Femur (tissue), 1 donor: Measurements from ENCODE around the gene KCNN2.

ENCODE experiments used
- DNase-seq: peaks from one replicate; pipeline ENCODE4 v3.0.0-alpha.2; 2017

KCNN2 gene

DNA sequence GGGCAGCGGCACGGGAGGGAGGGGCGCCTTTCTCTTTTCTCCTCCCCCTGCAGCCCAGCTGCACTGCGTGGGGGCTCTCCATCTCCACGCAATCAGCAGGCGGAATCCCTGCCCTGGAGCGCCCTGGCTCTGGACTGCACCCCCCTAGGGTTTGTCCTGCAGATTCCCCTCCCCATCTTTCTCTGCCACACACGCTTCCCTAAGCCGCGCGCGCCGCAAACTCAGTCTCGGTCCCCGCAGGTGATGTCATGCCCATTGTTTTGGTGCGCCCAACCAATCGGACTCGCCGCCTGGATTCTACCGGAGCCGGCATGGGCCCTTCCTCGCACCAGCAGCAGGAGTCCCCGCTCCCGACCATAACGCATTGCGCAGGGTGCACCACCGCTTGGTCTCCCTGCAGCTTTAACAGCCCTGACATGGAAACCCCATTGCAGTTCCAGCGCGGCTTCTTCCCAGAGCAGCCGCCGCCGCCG is at the start of gene KCNN2:
Gene KCNN2, plus strand, starts transcription at position 347 of the 473 bp plus-strand sequence. Its CDS starts 70 bp downstream, at position 417.
- peak; percentile 83 for DNase-seq

DNA sequence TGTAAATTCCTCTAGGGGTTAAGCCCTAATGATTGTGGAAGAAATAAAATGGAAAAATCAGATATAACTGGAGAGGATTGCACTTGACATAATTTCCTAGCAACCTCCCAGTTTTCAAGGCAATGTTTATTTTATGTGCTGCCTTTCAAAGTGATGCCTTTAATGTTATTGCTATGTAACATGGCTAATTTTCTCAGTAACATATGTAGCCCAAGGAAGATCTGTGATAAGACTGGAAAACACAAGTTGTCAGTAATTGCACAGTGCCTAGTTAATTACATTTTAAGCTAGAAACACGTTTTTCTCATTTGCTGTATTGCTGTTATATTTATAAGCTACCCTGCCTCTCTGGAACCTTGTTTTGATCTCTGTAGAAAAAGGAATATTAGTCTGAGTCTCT is 49.2 kb upstream of the KCNN2 start:
- DNase-seq: no peak

DNA sequence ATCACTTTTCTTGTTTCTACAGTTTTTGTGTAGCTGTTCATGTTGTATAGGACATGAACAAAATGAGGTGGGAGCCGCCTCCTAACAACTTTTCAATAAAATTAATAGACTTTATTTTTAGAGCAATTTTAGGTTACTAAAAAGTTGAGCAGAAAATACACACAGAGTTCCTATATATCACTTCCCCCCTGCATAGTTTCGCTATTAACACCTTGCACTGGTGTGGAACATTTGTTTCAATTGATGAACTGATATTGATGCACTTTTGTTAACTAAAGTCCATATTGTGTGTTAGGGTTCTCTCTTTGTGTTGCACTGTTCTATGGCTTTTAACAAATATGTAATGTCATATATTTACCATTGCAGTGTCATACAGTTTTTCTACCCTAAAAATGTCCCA is 47.8 kb upstream of the KCNN2 start:
- no peak for DNase-seq

DNA sequence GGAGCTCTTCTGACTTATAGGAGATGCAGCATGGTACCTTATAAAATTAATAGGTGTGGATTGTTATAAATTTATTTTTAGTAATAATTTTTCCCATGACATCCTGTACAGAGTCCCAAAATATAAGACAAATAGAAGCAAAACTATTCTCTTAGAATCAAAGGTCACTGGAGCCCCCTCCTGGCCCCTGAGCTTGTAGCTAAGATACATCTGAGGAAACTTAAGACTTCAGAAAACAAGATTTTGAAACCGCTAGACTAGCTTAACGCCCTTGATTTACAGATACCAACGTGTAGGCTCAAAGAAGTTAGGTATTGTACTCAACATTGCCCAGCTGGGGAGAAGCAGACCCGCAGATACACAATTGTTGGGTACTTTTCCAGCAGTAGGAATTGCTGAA is 45.7 kb upstream of the KCNN2 start:
- DNase-seq: no peak

DNA sequence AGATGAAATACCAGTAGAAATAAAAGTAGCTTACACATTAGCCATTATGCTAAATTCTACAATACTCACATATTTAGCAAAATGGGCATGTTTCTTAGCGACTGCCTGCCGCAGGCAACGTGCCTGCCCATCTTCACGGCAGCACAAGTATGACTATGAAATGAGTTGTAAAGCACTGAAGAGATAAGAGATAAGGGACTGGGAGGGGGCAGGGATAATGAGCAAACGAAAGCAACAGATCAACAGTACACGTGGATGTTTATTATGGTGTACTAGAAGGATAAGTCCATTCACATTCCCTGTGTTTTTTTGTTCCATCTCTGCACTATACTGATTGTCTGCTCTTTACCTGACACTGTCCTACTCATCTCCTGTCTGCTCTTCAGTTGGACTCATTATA is 44.1 kb upstream of the KCNN2 start:
- DNase-seq: no peak

DNA sequence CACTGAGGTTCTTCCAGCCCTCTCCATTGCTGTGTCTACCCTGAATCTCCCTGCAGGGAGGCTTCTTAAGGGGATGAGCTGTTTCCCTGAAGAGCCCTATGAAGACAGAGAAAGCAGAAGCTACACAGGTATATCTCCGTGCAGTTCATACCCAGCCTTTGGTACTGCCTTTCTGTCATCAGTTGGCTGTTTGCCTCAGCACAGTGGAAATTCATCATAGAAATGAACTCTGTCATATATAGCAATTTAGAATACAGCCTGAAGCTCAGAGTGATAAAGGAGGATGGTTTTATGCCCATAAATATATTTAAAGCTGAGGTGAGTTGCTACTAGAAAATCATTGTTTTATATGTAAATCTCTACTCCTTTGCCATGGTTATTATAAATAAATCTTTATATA is 42.6 kb upstream of the KCNN2 start:
- DNase-seq: no peak

DNA sequence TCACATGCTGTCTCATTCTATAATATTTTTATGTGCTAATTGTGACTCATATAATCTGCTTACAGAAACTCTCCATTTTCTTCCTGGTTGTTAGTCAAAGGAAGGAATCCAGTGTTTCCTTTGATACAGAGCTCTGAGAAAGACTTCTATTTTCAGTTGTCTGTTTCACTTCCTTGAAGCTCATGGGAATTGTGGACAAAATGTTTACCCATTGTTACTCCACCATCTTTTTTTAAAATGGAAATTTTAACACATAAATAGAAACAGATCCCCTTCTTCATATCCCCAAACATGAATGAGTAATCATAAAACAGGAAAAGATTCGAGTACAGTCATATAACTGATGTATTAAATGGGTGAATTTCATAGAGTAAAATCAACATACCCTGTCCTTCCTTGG is 42.0 kb upstream of the KCNN2 start:
- no peak for DNase-seq

DNA sequence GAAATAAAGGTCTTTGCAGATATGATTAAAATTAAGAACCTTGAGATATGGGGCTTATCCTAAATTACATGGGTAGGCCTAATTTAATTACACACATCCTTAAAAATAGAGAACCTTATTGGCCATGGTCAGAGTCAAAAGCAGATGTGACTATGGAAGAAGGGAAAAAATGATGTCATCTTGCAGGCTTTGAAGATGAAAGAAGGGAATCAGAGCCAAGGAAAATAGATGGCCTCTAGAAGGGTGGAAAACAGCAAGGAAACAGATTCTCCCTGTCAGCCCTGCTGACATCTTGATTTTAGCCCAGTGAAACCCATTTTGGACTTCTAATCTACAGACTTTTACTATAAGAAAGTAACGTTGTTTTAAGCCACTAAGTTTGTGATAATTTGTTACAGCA is 37.6 kb upstream of the KCNN2 start:
- DNase-seq: no peak

DNA sequence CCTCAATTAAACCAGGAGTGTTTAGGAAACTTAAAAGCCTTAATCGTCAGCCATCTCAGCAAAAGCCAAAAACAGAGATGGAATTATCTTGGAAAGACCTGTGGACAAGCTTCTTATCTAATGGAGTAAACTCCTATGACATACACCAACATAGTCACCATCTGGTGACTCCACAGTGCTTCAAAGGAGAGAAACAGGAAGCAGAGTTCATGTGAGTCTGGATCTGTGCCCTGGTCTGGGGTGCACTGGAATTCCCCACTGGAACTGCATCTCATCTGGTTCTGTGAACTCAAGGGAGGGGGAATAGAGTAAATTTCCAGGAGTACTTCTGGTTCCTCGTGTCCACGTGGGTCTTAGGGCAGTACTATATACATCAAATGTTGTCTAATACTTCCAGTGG is 36.3 kb upstream of the KCNN2 start:
- DNase-seq: no peak

DNA sequence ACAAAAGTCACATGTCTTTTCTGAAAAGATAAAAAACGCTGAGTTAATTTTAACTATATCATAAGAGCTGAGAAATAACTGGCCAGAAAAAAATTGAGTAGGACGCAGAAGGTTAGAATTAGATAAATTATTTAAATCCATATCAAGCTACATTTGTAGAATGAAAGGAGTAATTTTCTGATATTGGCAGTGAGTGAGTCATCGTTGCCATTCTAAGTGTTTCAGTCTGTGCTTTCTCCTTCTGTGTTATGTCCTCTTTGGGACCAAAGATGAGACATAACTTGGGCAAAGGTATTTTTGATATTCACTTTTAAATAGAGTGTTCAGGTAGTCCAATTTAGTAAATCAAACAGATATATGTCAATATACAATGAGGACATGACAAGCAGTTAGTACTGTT is 34.4 kb upstream of the KCNN2 start:
- DNase-seq: no peak

DNA sequence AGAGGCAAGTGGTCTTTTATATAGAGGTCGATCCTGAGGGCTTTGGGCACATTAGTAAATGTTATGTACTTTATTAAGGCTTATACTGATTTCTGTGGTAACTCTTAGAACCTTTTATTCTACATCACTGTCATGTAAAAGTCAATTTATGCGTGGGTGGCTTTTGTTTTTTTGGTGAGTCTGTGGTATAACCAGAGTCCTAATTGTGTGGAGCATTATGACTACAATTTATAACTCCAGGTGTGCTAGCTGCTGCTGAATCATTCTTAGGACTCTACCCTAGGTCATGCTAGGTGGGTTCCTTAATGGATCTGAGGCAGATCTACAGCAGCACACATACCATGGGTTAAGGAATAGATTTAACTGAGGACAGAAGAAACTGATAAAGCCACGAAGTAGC is 33.9 kb upstream of the KCNN2 start:
- DNase-seq: no peak

DNA sequence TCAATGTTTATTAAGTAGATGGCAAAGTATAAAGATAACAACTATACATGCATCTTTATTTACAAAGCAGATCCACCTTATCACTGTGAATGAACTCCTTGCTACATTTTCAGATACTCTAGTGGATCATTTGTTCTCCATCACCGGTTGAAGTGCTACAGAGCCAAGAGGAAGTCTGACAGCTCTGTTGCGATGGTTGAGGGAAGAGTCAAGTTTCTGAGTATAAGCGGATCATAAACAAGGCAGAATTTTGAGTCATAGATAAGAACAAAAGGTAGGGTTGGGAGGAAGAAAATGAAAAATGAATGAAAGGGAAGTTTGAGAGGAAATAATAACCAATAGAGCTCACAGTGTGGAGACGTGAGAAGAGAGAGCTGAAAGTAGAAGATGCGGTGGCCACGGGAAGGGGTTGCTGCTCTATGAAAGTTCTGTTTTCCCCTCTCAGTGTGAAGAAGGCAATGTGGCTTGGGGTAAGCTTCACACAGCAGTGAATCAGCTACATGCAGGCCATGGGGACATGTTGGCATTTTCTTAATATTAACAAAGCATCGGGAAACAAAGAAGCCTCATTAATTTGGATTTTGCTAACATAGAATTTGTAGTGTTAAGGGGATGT is 30.8 kb upstream of the KCNN2 start:
- no peak for DNase-seq

DNA sequence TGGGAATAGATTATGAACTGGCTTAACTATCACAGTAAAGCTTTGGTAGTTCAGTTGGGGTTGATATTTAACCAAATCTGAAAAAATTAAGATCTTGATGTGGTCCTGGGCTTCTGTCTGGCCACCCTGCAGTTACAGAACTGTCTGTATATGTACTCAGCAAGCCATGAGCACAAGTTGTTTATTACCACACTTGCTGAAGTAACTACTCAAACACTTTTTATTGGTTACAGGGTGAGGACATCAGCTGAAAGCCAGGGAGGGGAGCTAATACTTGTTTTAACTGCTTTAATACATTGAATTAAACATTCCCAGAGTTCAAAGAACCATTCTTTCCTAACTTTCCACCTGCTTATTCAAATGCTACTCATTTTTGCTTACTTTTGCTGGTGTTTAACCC is 29.4 kb upstream of the KCNN2 start:
- DNase-seq: no peak

DNA sequence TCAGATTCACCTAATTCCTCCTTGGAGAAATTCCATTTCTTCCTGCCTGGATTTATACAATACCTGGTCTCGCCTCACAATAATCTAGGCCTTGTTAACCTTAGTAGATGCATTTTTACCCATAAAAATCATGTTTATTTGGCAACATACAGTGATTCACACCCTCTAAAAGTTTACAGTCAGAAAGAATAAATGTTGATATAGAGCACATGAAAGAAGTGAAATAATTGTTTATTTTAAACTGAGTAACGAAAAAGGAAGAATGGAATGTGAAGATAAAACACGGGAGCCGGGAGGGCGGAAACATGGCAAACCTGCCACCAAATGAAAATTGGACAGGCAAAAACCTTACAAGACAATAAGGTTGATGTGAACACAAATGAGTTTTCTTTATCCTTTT is 28.9 kb upstream of the KCNN2 start:
- no peak for DNase-seq

DNA sequence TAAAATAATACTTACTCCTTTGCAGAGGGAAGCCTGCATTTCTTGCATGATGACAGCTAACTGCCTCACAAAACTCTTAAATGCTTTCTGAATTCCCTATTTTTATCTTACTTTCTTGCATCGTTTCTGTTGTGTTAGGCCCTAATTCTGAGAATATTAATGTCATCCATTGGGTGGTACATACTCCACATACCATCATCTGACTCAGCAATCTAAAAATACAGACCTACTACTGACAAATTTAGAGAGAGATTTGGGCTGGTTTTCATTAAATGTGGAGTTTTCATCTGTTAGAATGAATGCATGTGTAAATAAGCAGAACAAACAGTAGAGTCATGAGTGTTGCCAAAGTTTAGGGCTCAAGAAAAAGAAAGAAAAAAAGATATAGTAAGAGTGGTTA is 26.5 kb upstream of the KCNN2 start:
- no peak for DNase-seq

DNA sequence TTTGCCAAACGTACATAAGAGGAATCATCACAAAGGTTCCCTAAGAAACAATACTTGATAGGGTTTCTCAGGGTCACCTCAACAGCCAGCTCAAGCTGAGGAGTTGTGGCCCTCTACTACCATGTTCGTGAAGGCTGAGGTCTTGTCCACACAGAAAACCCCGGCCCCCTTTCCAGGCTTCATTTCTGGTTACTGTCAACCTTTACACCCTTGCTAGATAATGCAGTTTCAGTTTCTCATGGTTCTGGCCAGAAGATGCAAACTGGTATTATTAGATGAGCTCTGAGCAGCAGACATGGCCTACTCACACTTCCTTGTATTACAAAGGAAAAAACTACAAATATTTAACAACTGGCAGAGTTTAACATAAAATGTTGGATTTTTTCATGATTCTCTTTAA is 22.8 kb upstream of the KCNN2 start:
- DNase-seq: no peak

DNA sequence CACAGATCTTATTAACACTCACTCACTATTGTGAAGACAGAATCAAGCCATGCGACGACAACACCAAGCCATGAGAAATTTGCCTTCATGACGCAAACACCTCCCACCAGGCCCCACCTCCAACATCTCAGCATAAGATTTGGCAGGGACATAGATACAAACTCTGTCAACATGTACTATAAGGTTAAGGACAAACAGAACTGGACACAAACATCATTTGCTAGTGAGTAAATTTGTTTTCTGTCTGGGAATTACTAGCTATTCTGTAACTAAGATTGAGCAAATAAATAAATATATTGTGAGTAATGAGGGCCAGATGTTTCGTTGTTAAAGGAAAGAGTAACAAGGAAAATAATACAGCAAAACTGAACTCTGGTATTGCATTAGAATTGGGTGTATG is 15.7 kb upstream of the KCNN2 start:
- DNase-seq: no peak

DNA sequence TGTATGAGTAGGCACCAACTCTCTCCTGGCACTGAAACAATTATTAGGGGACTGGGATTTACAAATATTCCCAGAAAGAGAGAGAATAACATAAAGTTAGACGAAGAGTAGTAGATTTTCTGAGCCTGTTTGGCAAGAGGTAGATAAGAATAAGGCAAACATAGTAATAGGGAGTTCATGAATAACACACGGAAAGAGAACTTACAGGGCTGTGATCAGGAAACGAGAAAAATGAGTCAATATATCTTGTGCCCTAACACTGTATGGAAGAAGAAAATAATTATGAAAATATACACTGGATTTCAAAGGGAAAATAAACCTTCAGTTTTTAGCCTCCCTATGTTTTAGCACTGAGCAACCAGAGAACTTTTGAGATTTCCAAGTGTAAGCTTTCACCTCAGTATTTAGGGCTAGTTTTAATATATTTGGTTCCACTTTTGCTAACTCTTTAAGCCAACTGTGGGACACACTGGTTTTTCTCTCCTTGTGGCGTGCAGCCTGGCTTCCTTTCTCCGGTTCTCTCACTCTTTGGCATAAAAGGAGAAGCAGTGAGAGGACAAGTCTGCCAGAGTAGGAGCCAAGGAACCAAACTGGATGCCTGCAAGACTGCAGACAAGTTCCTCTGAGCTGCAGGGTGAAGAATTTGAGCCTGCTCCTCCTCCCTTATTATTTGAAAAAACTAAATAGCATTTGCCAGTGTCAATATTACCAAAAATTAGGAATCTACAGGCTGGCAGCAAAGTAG is 6.6 kb upstream of the KCNN2 start:
- no peak for DNase-seq

DNA sequence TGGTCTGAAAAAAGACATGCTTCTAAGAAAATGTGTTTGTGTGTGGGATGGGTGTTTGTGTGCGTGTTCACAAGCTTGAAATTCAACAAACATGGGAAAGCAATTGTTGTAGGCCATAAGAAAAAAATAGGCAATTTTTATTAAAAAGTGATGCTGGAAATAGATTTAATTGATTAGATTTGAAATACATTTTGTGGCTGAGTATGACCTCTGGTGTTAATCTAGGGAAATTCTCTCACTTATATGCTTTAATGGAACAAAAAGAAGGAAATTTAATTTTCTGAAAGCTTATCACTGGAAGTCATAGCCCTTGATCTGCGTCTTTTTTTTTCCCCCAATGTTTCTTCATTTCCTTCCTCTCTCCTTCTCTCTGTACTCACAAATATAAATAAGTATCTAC is 3.5 kb upstream of the KCNN2 start:
- DNase-seq: no peak

DNA sequence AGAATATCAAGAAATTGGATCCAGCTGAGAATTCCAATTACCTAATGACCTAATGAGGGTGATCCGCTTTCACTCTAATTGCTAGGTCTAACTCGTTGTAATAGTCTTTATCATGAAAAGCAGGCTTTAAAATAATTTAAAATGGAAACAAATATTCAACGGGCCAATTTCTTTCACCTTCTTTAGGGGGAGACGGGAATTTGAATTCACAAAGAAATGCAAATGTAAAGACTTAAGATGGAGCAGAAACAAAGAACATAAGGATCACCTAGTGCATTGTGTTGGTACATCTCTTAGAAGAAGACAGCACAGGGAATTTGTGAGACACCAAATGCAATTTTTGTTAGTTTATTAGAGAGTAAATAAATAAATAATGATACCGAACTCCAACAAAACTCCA is 1.5 kb upstream of the KCNN2 start:
- no peak for DNase-seq

DNA sequence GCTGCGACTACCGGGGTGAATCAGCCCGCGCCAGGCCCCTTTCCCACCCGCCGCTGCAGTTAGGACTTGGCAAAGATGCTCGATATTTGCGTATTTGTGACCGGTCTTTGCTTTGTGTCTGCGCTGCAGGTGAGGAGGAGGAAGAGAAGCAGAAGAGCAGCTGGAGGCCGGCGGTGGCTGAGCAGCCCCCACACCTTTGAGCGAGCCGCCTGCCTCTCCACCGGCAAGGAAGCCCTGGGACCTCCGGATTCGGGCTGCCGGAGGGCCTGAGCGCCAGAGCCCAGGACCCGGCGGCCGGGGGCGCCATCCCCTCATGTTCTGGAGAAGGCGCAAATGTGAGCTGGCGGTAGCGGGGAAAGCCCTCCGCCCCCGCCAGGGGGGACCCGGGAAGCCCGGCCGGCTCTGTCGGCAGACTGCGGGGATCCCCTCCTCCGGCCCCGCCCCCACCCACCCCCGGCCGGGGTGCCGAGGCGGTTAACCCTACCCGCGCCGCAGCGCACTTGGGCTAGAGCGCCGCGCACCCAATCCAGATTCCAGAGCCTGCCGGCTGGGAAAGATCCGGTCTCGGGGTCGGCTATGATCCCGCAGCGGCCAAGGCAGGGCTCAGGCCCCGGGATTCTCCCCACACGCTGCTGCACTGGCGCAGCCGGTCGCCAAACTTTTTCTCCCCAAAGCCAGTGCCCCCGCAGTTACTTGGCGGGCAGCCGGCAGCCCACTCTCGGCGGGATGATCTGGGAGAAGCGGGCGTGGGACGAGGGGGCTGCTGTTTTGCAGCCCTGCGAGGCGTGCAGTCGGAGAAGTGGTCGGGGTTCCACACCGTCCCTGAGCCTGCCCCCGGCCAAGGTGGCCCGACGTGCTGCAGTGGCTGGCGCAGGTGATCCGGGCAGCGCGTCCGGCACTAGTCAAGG is 800 bp upstream of the KCNN2 start:
- peak; percentile 71 for DNase-seq

DNA sequence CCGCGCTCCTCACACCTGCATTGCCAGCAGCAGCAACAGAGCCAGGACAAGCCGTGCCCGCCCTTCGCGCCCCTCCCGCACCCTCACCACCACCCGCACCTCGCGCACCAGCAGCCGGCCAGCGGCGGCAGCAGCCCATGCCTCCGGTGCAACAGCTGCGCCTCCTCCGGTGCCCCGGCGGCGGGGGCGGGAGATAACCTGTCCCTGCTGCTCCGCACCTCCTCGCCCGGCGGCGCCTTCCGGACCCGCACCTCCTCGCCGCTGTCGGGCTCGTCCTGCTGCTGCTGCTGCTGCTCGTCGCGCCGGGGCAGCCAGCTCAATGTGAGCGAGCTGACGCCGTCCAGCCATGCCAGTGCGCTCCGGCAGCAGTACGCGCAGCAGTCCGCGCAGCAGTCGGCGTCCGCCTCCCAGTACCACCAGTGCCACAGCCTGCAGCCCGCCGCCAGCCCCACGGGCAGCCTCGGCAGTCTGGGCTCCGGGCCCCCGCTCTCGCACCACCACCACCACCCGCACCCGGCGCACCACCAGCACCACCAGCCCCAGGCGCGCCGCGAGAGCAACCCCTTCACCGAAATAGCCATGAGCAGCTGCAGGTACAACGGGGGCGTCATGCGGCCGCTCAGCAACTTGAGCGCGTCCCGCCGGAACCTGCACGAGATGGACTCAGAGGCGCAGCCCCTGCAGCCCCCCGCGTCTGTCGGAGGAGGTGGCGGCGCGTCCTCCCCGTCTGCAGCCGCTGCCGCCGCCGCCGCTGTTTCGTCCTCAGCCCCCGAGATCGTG is 517 bp downstream of the KCNN2 start:
- peak; percentile 18 for DNase-seq
